PFSK-1 (cell line): ENCODE measurements around the gene COL23A1.

Experiments
- FOXP2 ChIP-seq: optimal IDR thresholded peaks from 2 replicates; pipeline ENCODE3; 2011; ENCODE audit warnings: borderline replicate concordance, control low read depth, inconsistent platforms; ENCODE audit not compliant: insufficient read depth; ENCODE audit errors: extremely low read length, extremely low read depth
- POLR2AphosphoS5 ChIP-seq: IDR thresholded peaks from 2 replicates; pipeline ENCODE4 v1.6.1; 2012; ENCODE audit warnings: low read depth, mild to moderate bottlenecking, control low read depth, low read length, moderate library complexity
- REST ChIP-seq, 2 experiments: IDR thresholded peaks; 2 replicates each; pipeline versions ENCODE4 v1.6.1 to v1.8.0; 2011 to 2012; ENCODE audit warnings: low read depth in 2 of 2, low read length in 2 of 2, control low read depth in 1 of 2, inconsistent platforms in 1 of 2, mild to moderate bottlenecking in 1 of 2, moderate library complexity in 1 of 2; ENCODE audit not compliant: insufficient read depth in 1 of 2
- SIN3A ChIP-seq: IDR thresholded peaks from 2 replicates; pipeline ENCODE4 v1.6.1; 2012; ENCODE audit warnings: mild to moderate bottlenecking, low read length, moderate library complexity, borderline replicate concordance; ENCODE audit not compliant: insufficient read depth
- TAF1 ChIP-seq: IDR thresholded peaks from 2 replicates; pipeline ENCODE4 v1.6.1; 2012; ENCODE audit warnings: low read length, control low read depth, borderline replicate concordance; ENCODE audit not compliant: insufficient read depth

DNA sequence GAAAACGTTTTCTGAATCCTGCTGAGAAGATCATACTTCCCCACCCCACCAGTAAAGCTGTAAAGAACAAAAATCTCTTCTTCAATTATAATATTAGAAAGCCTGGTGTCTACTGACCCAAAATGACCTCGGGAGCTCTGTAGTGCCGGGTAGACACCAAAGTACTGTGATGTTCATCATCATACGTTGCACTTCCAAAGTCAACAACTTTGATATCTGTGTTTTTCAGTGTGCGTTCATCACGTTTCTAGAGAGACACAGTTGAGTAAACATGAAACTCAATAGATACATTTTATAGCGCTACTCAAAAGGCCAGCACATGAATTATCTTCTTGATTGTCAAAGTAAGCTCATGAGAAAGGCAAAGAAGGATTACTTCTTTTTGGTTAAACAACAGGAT lies 22.1 kb upstream of the COL23A1 start:
- TF ChIP-seq SIN3A (no peak), TAF1 (no peak), REST (IDR thresholded peaks at IDR 0.05; ENCODE audit: insufficient read depth in 1 of 2, low read depth in 2 of 2, low read length in 2 of 2) (no peak), POLR2AphosphoS5 (no peak), FOXP2 (no peak)
